ENCODE measurements around the gene RPL7A. TPM values are rescaled to one million over a fixed set of nuclear protein-coding genes. Genes with fewer than 3 reads are reported as not detected.

Gene RPL7A
- total RNA-seq, 1 experiment from 2014 or later: 904 TPM

DNA sequence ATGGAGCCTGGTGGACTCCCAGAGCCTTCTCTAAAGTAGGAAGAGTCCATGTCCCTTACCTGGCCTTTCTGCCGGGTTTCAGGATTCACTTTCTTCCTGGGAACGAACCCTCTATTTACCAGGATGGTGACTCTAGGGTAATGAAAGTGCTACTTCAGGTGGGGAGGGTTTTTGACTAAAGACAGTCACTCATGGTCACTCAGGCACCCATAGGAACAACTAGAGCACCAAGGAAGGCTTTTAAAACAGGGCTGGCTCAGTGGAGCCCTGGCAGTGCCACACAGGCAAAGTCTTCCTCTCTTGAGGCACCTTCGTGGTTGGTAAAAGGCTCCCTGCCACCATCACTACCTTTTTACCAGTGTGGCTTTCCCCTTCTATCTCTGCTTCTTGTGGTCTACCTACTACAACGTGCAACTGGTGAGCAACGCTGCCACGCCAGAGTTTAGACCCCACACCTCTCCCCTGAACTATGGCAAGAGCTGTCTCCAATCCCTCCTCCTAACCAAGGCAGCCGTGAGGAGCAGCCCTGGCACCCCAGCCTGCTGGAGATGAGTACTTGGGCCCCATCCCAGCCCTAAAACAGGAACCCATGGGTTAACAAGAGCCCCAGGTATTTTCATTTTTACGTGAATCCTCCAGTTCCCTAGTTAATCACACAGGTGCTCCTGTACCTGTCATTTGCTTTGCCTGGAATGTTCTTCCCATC lies 4.8 kb downstream of the RPL7A start:
- intact Hi-C loops (cut with micrococcal nuclease; ENCODE audit: unreplicated experiment): no loop called here
- Mint-ChIP-seq H3K9me3 (ENCODE audit: low read depth, unreplicated experiment) (no peaks in the 10 kb centered on the region), H3K27ac (ENCODE audit: unreplicated experiment) (no peak overlapping the region), H3K4me1 (ENCODE audit: low read depth, unreplicated experiment) (peaks cover 16% of the 10 kb centered on the region), H3K4me3 (ENCODE audit: low read depth, unreplicated experiment) (no peak overlapping the region), H3K36me3 (ENCODE audit: insufficient read depth, unreplicated experiment) (peaks cover 78% of the 10 kb centered on the region), H3K27me3 (ENCODE audit: unreplicated experiment) (no peaks in the 10 kb centered on the region)
- DNase-seq: no peak
- CTCF ChIA-PET: no interaction called here
- no TSS peak for BruUV-seq (replicated peaks)
- TF ChIP-seq, protein P1, sequence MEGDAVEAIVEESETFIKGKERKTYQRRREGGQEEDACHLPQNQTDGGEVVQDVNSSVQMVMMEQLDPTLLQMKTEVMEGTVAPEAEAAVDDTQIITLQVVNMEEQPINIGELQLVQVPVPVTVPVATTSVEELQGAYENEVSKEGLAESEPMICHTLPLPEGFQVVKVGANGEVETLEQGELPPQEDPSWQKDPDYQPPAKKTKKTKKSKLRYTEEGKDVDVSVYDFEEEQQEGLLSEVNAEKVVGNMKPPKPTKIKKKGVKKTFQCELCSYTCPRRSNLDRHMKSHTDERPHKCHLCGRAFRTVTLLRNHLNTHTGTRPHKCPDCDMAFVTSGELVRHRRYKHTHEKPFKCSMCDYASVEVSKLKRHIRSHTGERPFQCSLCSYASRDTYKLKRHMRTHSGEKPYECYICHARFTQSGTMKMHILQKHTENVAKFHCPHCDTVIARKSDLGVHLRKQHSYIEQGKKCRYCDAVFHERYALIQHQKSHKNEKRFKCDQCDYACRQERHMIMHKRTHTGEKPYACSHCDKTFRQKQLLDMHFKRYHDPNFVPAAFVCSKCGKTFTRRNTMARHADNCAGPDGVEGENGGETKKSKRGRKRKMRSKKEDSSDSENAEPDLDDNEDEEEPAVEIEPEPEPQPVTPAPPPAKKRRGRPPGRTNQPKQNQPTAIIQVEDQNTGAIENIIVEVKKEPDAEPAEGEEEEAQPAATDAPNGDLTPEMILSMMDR (IDR thresholded peaks at IDR 0.05; ENCODE audit: unreplicated experiment): no peak

DNA sequence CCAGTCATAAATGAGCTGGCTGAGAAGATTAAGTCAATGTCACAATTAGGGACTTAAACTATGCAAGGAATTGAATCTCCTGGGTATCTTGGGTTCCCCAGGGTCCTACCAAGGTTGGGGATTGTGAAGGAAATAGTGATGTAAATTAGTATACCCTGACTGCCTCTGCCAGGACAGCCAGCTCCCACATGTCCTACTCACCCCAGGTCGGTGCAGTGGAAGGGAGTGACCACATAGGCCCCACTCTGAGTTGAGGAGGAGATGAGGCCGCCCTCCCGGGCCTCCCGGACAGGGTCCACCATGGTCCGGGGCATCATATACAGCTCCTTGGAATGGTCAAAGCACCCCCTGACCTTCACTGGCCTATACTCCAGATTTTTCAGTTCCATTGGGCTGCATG lies 5.5 kb downstream of the RPL7A start:
- no TSS peak for BruUV-seq (replicated peaks)
- Mint-ChIP-seq H3K4me1 (ENCODE audit: low read depth, unreplicated experiment) (peaks cover 24% of the 10 kb centered on the region), H3K27me3 (ENCODE audit: unreplicated experiment) (no peaks in the 10 kb centered on the region), H3K9me3 (ENCODE audit: low read depth, unreplicated experiment) (no peaks in the 10 kb centered on the region), H3K27ac (ENCODE audit: unreplicated experiment) (no peak overlapping the region), H3K36me3 (ENCODE audit: insufficient read depth, unreplicated experiment) (peaks cover 78% of the 10 kb centered on the region), H3K4me3 (ENCODE audit: low read depth, unreplicated experiment) (no peak overlapping the region)
- DNase-seq: no peak
- TF ChIP-seq, protein P1 (IDR thresholded peaks at IDR 0.05; ENCODE audit: unreplicated experiment): no peak
- CTCF ChIA-PET: no interaction called here
- intact Hi-C loops (cut with micrococcal nuclease; ENCODE audit: unreplicated experiment): no loop called here

DNA sequence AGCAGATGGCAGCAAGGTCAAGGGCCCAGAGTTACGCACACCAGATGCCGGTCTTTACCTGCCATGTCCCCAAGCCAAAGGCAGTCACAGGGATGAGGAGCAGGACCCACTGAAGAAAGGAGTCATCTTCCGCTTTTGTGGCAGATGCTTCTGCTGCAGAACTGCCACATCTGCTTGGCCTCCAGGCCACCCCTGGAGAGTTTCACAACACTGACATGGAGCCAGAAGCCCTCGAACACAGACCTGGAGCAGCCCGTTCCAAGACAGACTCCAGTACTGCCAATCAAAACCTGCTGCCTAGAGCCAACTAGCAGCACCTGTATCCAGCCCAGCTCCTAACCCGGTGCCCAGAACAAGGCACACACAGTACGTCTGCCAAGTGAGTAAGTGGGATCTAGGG lies 6.7 kb downstream of the RPL7A start:
- CTCF ChIA-PET: interaction anchor here (1.3 kb wide), 1 partner anchor 19 kb away, joined by 8 read pairs; no protein-coding TSS in a partner anchor
- no TSS peak for BruUV-seq (replicated peaks)

DNA sequence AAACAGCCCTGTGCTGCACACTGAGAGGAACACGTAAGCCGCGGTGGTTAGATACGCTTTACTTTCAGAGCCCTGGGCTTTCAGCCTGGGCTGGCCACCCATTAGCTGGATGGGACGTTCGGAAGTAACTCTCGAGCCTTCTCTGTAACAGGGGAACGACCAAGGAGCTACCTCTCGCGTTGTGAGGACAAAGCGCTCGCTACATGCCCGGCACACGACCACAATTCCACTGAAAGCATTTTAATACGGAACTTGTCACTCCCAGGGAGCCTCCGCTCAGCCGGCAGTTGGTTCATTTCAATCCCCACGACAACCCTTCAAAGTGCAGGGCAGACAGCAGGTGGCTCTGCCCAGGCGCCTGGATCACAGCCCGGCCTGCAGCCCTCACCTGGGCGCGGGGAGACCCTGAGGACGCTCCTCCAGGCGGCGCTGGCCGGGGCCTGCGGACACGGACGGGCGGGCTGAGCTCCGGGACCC lies 7.9 kb downstream of the RPL7A start:
- BruUV-seq (replicated peaks): no TSS peak
- Mint-ChIP-seq H3K9me3 (ENCODE audit: low read depth, unreplicated experiment) (no peaks in the 10 kb centered on the region), H3K4me3 (ENCODE audit: low read depth, unreplicated experiment) (peak overlapping the region; percentile 78), H3K27me3 (ENCODE audit: unreplicated experiment) (no peaks in the 10 kb centered on the region), H3K4me1 (ENCODE audit: low read depth, unreplicated experiment) (peaks cover 23% of the 10 kb centered on the region), H3K27ac (ENCODE audit: unreplicated experiment) (peak overlapping the region; percentile 42), H3K36me3 (ENCODE audit: insufficient read depth, unreplicated experiment) (peaks cover 64% of the 10 kb centered on the region)
- CTCF ChIA-PET: interaction anchor here (0.8 to 0.9 kb wide), 2 partner anchors 104 to 170 kb away, joined by 4 to 5 read pairs; partner anchors contain the start of gene CACFD1
- DNase-seq: no peak
- intact Hi-C loops (cut with micrococcal nuclease; ENCODE audit: unreplicated experiment): loop anchor here (2.0 kb wide), 1 partner anchor 19 kb away; no protein-coding TSS in a partner anchor
- TF ChIP-seq, protein P1 (IDR thresholded peaks at IDR 0.05; ENCODE audit: unreplicated experiment): no peak

More for the DNA sequence above, 6.7 kb downstream of the RPL7A start:
- H3K4me1 Mint-ChIP-seq (ENCODE audit: low read depth, unreplicated experiment): peaks cover 27% of the 10 kb centered on the region
- intact Hi-C loops (cut with micrococcal nuclease; ENCODE audit: unreplicated experiment): no loop called here
- no peak overlapping the region for H3K4me3 Mint-ChIP-seq (ENCODE audit: low read depth, unreplicated experiment)
- peaks cover 69% of the 10 kb centered on the region for H3K36me3 Mint-ChIP-seq (ENCODE audit: insufficient read depth, unreplicated experiment)
- no peaks in the 10 kb centered on the region for H3K9me3 Mint-ChIP-seq (ENCODE audit: low read depth, unreplicated experiment)
- no peak overlapping the region for H3K27ac Mint-ChIP-seq (ENCODE audit: unreplicated experiment)
- DNase-seq: no peak
- TF ChIP-seq, protein P1 (IDR thresholded peaks at IDR 0.05; ENCODE audit: unreplicated experiment): no peak
- no peaks in the 10 kb centered on the region for H3K27me3 Mint-ChIP-seq (ENCODE audit: unreplicated experiment)

Measured in Calu3 (cell line).